ENCODE data around the gene TAF4. TPM values are rescaled to one million over a fixed set of nuclear protein-coding genes. Genes with fewer than 3 reads are reported as not detected.

The TAF4 gene
- total and polyA plus RNA-seq, 2 of the 13 experiments (the other 11 are each of a cell fraction or from before 2014, with no cell fraction given): 5.9 to 12.0 TPM

GRCh38 chr20:62023935-62024334, 41.7 kb downstream of the TAF4 start (continued):
- TF ChIP-seq REL (CRISPR knock-in tag; conservative IDR thresholded peaks at IDR 0.05) (no peak), FOXP1 (IDR thresholded peaks at IDR 0.05) (no peak), FOXP1 (CRISPR knock-in tag; IDR thresholded peaks at IDR 0.05) (0 out of 2 replicates have a peak, but pooled peaks have one; percentile 29), HNF4A (CRISPR knock-in tag; IDR thresholded peaks at IDR 0.05) (peak; percentile 88), NR2C2 (CRISPR knock-in tag; IDR thresholded peaks at IDR 0.05; ENCODE audit: borderline replicate concordance) (no peak), ZMYM4 (CRISPR knock-in tag; IDR thresholded peaks at IDR 0.05) (no peak), GZF1 (CRISPR knock-in tag; IDR thresholded peaks at IDR 0.05) (no peak), RXRA (CRISPR knock-in tag; IDR thresholded peaks at IDR 0.05) (no peak), HOXA3 (CRISPR knock-in tag; IDR thresholded peaks at IDR 0.05) (peak; percentile 71; the same call in 1 of the 2 replicates), CC2D1A (CRISPR knock-in tag; IDR thresholded peaks at IDR 0.05) (0 out of 2 replicates have a peak, but pooled peaks have one; percentile 27), FOSL1 (CRISPR knock-in tag; IDR thresholded peaks at IDR 0.05; ENCODE audit: borderline replicate concordance) (no peak), ZNF629 (CRISPR knock-in tag; conservative IDR thresholded peaks at IDR 0.05) (0 out of 2 replicates have a peak, but pooled peaks have one; percentile 11), ZMYM3 (CRISPR knock-in tag; IDR thresholded peaks at IDR 0.05) (peak; percentile 72; the same call in 1 of the 2 replicates), NCOR1 (IDR thresholded peaks at IDR 0.05; ENCODE audit: borderline replicate concordance, low read length) (peak; percentile 56; the same call in 1 of the 2 replicates), MYC (CRISPR knock-in tag; IDR thresholded peaks at IDR 0.05; ENCODE audit: borderline replicate concordance) (peak; percentile 78), HNRNPH1 (optimal IDR thresholded peaks at IDR 0.05; ENCODE audit: low read depth, low read length) (no peak), XRCC5 (optimal IDR thresholded peaks at IDR 0.05; ENCODE audit: low read length) (peak; percentile 48), HDAC1 (CRISPR knock-in tag; IDR thresholded peaks at IDR 0.05) (peak; percentile 85), SALL1 (CRISPR knock-in tag; IDR thresholded peaks at IDR 0.05) (peak; percentile 73), CBX5 (CRISPR knock-in tag; IDR thresholded peaks at IDR 0.05; ENCODE audit: borderline replicate concordance) (0 out of 2 replicates have a peak, but pooled peaks have one; percentile 36), PAXIP1 (CRISPR knock-in tag; conservative IDR thresholded peaks at IDR 0.05) (peak; percentile 45; the same call in 1 of the 2 replicates), NCOA2 (CRISPR knock-in tag; IDR thresholded peaks at IDR 0.05) (no peak), ATF3 (CRISPR knock-in tag; IDR thresholded peaks at IDR 0.05) (no peak)
- TF ChIP-seq, protein P1, sequence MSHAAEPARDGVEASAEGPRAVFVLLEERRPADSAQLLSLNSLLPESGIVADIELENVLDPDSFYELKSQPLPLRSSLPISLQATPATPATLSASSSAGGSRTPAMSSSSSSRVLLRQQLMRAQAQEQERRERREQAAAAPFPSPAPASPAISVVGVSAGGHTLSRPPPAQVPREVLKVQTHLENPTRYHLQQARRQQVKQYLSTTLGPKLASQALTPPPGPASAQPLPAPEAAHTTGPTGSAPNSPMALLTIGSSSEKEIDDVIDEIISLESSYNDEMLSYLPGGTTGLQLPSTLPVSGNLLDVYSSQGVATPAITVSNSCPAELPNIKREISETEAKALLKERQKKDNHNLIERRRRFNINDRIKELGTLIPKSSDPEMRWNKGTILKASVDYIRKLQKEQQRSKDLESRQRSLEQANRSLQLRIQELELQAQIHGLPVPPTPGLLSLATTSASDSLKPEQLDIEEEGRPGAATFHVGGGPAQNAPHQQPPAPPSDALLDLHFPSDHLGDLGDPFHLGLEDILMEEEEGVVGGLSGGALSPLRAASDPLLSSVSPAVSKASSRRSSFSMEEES (CRISPR knock-in tag; IDR thresholded peaks at IDR 0.05): no peak
- TF ChIP-seq, protein P2, sequence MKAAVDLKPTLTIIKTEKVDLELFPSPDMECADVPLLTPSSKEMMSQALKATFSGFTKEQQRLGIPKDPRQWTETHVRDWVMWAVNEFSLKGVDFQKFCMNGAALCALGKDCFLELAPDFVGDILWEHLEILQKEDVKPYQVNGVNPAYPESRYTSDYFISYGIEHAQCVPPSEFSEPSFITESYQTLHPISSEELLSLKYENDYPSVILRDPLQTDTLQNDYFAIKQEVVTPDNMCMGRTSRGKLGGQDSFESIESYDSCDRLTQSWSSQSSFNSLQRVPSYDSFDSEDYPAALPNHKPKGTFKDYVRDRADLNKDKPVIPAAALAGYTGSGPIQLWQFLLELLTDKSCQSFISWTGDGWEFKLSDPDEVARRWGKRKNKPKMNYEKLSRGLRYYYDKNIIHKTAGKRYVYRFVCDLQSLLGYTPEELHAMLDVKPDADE (CRISPR knock-in tag; IDR thresholded peaks at IDR 0.05): no peak
- TF ChIP-seq, protein P3, sequence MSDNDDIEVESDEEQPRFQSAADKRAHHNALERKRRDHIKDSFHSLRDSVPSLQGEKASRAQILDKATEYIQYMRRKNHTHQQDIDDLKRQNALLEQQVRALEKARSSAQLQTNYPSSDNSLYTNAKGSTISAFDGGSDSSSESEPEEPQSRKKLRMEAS (IDR thresholded peaks at IDR 0.05): peak; percentile 71

All from HepG2 (cell line).